Measurements from ENCODE around the gene CARD10.

The CARD10 gene

GRCh38 chr22:37519268-37520195, at the start of gene CARD10:
Gene CARD10, minus strand, starts transcription at chr22:37519415. Its CDS starts 215 bp downstream, at chr22:37519200.
- DNase-seq, result peak in 1 of 2 experiments; percentile 36

DNA sequence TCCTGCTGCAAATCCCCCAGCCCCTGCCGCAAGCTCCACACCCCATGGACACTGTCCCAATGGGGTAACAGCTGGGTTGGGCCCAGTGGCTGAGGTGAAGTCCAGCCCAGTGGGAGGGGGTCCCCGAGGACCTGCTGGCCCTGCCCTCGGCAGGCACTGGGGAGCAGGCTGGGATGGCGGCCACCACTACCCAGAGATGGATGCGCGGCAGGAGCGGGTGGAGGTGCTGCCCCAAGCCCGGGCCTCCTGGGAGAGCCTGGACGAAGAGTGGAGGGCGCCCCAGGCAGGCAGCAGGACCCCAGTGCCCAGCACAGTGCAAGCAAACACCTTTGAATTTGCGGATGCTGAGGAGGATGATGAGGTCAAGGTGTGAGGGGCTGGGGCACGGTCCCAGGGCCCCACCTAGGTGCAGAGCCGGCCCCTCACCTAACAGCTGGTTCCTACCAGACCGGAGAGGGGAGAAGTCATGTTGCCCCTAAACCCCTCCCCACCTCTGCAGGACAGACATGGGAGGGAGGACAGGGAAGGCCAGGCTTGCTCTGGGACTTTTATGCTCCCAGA, 49.3 kb upstream of the CARD10 start:
- DNase-seq, result no peak

- no peak for DNase-seq
These were observed 48.8 kb upstream of the CARD10 start for GRCh38 chr22:37568012-37568411.

DNA sequence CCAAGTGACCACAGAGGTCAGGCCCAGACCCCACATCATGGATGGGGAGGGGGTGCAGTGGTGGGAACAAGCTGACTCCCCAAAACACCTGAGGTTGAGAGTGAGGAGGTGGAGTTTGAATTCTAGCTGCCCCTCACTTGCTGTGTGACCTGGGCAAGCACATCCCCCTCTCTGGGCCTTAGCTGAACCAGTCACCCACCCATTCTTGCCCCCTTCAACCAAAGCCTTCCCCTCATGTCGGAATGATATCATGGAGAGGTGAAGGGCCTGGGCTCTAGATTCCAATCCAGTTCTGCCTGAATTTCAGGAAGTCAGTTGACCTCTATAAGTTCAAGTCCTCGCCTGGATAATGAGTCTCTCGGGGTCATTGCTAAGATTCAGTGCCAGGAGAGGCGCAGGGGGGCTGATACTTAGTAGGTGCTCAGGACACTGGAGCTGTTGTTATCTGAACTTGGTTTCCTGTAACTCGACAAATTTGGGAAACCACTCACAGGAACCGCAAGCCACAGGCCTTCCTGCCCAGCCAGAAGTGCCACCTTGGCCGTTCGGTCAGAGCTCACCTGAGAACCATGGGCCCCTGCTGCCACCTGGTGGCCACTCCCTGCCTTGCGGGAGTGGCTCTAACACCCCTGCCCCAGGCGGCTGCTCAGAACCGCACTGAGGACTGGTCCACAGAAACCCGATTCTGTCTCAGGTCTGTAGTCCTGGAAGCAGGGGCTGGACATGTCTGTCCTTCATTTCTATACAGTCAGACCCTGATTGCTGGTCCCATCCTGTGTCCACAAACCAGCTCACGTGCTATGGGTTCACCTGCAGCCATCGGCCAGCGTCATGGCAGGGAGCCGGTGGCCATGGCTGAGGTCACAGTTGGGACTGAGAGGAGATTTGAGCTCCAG, 47.9 kb upstream of the CARD10 start:
- DNase-seq, result peak in 1 of 2 experiments; percentile 39

GRCh38 chr22:37566329-37566837, 47.2 kb upstream of the CARD10 start:
- DNase-seq, result no peak

DNA sequence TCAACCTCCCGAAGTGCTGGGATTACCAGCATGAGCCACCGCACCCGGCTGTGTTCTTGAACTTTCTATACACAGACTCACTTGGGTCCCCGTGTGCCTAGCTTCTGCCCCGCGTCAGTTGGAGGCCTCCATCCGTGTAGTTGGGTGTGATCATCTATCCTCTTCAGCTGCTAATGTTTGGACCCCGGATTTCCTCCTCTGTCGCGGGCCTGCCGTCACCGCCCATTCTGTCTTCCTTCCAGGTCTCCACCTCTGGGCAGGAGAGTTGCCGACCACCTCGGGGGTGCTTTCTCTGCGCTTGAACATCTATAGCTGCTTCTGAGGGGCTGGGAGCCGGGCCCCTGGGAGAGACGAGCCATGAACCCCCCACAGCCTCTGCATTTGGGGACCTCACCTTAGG, 46.6 kb upstream of the CARD10 start:
- DNase-seq, result no peak

GRCh38 chr22:37564111-37564711, 45.0 kb upstream of the CARD10 start:
- DNase-seq, result no peak

DNA sequence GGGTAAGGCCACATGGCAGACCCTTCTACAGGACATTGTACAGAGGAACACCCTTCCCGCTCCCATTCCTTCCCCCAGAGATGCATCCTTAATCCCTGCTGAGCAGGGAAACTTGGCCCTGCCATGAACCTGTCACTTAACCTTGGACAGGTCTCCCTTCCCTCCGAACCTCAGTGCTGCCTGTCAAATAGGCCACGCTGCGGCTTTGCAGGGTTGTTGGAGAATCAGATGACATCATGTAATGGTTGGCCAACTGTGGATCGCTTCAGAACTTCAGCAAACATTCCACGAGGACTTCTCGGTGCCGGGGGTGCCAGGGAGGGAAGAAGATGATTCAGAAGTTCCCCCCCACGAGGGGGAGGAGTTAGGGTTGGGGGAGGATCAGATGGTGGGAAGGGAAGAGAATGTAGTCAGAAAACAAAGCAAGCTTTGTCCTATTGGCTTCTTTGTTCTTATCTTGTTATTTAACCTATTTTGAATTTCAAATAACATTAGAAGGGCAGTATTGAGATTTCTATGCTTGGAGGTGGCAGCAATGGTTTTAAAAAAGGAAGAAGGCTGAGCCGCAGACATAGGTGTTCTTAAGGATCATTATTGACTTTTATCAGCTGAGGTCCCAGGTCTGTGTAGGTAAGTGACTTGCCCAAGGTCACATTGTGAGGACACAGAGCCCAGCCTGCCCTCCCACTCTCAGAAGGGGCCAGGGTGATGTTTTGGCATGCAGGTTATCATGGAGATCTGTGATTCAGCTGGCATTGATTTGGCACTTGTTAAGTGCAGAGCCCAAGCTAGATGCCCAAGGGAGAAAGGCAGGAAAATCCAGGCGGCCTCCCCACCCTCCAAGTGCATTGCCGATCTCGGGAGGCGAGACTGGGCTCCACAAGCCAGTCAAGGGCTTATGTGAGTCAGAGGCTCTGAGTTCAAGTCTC, 44.2 kb upstream of the CARD10 start:
- DNase-seq, result peak in 1 of 2 experiments; percentile 35

GRCh38 chr22:37562049-37562875, 43.0 kb upstream of the CARD10 start:
- DNase-seq, result no peak

DNA sequence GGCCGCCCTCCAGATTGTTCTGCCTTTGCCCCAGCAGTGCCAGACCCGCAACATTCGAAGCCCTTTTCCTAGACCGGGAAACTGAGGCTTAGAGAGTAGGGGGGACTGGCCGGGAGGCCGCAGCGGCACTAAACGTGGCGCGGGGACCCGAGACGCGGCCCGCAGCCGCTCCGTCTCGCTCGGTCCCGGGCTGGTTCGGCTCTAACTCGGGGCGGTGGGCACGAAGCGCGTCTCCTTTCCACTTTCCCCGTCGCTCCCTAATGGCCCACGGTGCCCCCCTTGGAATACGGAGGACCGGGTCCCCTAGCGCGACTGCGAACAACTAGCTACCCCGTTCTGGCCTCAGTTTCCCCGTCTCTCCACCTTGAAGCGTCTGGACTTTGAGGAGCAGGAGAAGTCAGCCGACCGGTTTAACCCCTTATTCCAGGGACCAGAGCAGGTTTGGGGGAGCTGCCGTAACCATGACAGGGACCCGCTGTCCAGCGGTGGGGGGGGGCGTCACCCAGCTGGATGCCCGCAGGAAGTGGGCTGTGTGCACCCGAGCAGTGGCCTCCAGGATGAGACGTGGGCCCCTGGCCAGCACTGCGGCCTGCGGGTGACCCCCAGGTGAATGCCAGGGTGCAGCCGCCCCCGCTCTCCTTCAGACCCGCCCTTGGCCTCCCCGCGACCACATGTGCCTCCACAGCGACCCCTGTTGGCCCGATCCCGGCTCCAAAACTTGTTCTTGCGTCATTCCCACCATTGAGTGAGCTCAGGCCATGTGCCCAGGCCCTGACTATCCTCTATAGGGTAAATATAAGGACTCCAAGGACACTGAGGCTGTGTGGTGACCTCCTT, 42.2 kb upstream of the CARD10 start:
- DNase-seq, result peak; percentile 50 to 70

- DNase-seq, result no peak
These were observed 41.5 kb upstream of the CARD10 start for GRCh38 chr22:37560608-37561211.

DNA sequence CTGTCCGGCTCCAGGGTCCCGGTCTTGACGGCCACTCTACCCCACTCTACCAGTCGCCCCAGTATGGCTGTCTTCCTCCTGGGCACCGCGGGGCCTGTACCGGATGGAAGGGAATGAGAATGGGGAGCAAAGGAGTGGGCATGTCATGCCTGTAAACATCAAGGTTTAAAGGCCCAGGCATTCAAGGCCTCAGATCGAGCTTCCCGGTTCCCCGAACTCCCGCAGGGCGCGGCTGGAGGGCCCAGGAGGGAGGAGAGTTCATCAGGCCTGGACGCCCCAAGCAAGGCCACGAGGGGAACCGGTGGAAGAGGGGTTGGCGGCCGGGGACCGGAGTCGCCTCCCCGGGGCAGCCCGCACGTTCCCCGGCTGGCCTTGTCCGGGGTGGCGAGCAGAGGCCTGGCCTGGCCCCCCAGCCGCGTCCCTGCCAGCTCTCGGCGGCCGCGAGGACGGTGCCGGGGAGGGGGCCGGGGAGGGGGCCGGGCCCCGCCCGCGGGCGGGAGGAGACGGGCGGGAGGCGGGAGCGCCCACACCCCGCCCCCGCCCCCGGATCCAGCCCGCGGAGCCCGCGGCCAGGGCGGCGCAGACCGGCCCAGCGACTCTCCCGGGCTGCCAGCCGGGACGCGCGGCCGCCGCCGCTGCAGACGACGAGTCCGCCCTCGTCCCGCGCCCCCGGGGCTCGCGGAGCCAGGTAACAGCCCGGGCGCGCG, 40.8 kb upstream of the CARD10 start, which contains the start of gene CDC42EP1:
Gene CDC42EP1, plus strand, starts transcription at position 580 of the 707 bp plus-strand sequence. CDS start 5,870 bp downstream, outside the sequence.
- peak in 1 of 2 experiments; percentile 26 for DNase-seq

- no peak for DNase-seq
These were observed 40.3 kb upstream of the CARD10 start for GRCh38 chr22:37559521-37559900.

- DNase-seq, result no peak
These were observed 39.6 kb upstream of the CARD10 start for GRCh38 chr22:37558815-37559214.

- DNase-seq, result no peak
These were observed 38.2 kb upstream of the CARD10 start for GRCh38 chr22:37557321-37558001.

GRCh38 chr22:37556710-37557109, 37.5 kb upstream of the CARD10 start:
- no peak for DNase-seq

DNA sequence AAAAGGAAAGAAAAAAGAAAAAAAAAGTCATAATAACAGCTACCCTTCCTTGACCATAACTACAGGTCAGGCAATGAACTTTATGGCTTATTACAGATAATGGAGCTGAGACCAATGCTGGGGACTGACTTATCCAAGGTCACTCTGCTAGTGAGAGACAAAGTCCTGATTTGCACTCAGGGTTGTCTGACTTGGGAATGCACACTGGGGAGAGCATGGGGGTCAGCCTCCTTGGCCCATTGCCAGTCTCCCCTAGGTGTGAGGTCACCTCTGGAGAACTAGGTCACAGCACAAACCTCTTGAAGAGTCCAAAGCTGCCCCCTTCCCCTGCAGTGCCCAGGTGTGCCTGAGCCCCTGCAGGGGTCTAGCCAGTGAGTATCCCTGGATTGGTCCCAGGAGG, 35.8 kb upstream of the CARD10 start:
- no peak for DNase-seq

DNA sequence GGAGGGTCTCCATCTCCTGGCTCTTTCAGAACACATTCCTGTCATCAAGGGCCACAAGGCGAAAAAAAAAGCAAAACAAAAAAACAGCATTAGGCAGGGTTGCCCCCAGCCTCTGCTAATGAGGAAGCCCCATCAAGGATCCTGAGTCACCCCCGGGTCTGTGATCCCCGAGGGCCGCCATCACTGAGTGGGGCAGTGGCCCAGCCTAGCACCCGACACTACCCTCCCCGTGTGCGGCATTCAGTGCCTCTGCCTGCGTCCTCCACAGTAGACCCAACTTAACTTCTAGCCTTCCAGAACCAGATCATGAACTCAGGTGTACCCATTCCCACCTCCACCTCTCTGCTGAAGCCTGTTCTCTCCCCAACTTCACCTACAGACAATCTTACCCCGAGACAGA, 34.5 kb upstream of the CARD10 start:
- DNase-seq, result no peak

All from SW 1271 (cell line).